Calu3 (cell line): ENCODE data around the gene C11orf68. TPM values are rescaled to one million over a fixed set of nuclear protein-coding genes. Genes with fewer than 3 reads are reported as not detected.

Experiments used
- BruUV-seq: library from RNA; stranded (reverse); fragments of 400-500 nt; replicated peaks from 2 replicates; lab custom pipeline; 2021; lab: Mats Ljungman, UMichigan
- CTCF ChIA-PET: fragments of 300-600 bp; sonication (Branson Sonifier 250); formaldehyde crosslinking; loops from one replicate; lab custom pipeline; 2022; ENCODE audit warnings: antibody characterized with exemption; lab: Charles Lee
- DNase-seq: peaks from one replicate; pipeline ENCODE4 v3.0.0; 2022
- H3K27ac Mint-ChIP-seq: one replicate; pipeline ENCODE4 v1.8.0; 2022; ENCODE audit warnings: mixed read lengths; ENCODE audit not compliant: unreplicated experiment
- H3K27me3 Mint-ChIP-seq: one replicate; pipeline ENCODE4 v1.8.0; 2022; ENCODE audit warnings: mixed read lengths; ENCODE audit not compliant: unreplicated experiment
- H3K36me3 Mint-ChIP-seq: one replicate; pipeline ENCODE4 v1.8.0; 2022; ENCODE audit warnings: mild to moderate bottlenecking, moderate library complexity, mixed read lengths; ENCODE audit not compliant: insufficient read depth, unreplicated experiment
- H3K4me1 Mint-ChIP-seq: one replicate; pipeline ENCODE4 v1.8.0; 2022; ENCODE audit warnings: mild to moderate bottlenecking, low read depth, mixed read lengths; ENCODE audit not compliant: unreplicated experiment
- H3K4me3 Mint-ChIP-seq: one replicate; pipeline ENCODE4 v1.8.0; 2022; ENCODE audit warnings: mild to moderate bottlenecking, low read depth, moderate library complexity, mixed read lengths; ENCODE audit not compliant: unreplicated experiment
- H3K9me3 Mint-ChIP-seq: one replicate; pipeline ENCODE4 v1.8.0; 2022; ENCODE audit warnings: low read depth, mixed read lengths; ENCODE audit not compliant: unreplicated experiment
- CTCF ChIP-seq: fragments of 200-600 bp; IDR thresholded peaks from one replicate; pipeline ENCODE4 v1.8.0; 2022; ENCODE audit warnings: antibody characterized with exemption; ENCODE audit not compliant: unreplicated experiment
- intact Hi-C: fragments of 100-400 bp; cut with micrococcal nuclease; formaldehyde crosslinking; loops from one replicate; pipeline ENCODE4 v1.10.0; 2022; ENCODE audit not compliant: unreplicated experiment
- total RNA-seq: library from RNA; stranded (reverse); gene quantifications from 2 replicates; pipeline ENCODE4 v1.2.3, GENCODE V29; 2022

C11orf68 gene
- total RNA-seq, 1 experiment from 2014 or later, result 25.9 TPM

- Mint-ChIP-seq H3K4me3 (no peak overlapping the region), H3K27me3 (no peaks in the 10 kb centered on the region), H3K27ac (no peak overlapping the region), H3K9me3 (no peaks in the 10 kb centered on the region), H3K36me3 (peaks cover 33% of the 10 kb centered on the region), H3K4me1 (peaks cover 17% of the 10 kb centered on the region)
- DNase-seq, result no peak
- TF ChIP-seq CTCF, result no peak
- intact Hi-C loops, result no loop called here
- CTCF ChIA-PET, result interaction anchor here (0.7 kb wide), 1 partner anchor 52 kb away, joined by 3 read pairs; no protein-coding TSS in a partner anchor
- no TSS peak for BruUV-seq
Observed at GRCh38 chr11:65958774-65959420, 40.0 kb upstream of the C11orf68 start.

- Mint-ChIP-seq H3K4me3 (no peak overlapping the region), H3K9me3 (no peaks in the 10 kb centered on the region), H3K4me1 (peaks cover 14% of the 10 kb centered on the region), H3K27ac (no peak overlapping the region), H3K27me3 (no peaks in the 10 kb centered on the region), H3K36me3 (peaks cover 30% of the 10 kb centered on the region)
- no peak for TF ChIP-seq CTCF
- intact Hi-C loops, result no loop called here
- BruUV-seq, result no TSS peak
- DNase-seq, result no peak
- CTCF ChIA-PET, result interaction anchor here (0.7 kb wide), 1 partner anchor 53 kb away, joined by 3 read pairs; no protein-coding TSS in a partner anchor
Observed at GRCh38 chr11:65958291-65958690, 39.4 kb upstream of the C11orf68 start.

- H3K36me3 Mint-ChIP-seq, result no peaks in the 10 kb centered on the region
- H3K4me3 Mint-ChIP-seq, result no peak overlapping the region
- H3K27me3 Mint-ChIP-seq, result no peaks in the 10 kb centered on the region
- no peak overlapping the region for H3K27ac Mint-ChIP-seq
- no peak for TF ChIP-seq CTCF
- H3K4me1 Mint-ChIP-seq, result no peaks in the 10 kb centered on the region
- CTCF ChIA-PET, result no interaction called here
- BruUV-seq, result no TSS peak
- H3K9me3 Mint-ChIP-seq, result no peaks in the 10 kb centered on the region
- intact Hi-C loops, result no loop called here
- DNase-seq, result no peak
Observed at GRCh38 chr11:65954771-65955170, 35.9 kb upstream of the C11orf68 start.

- Mint-ChIP-seq H3K36me3 (no peaks in the 10 kb centered on the region), H3K27me3 (peaks cover 8% of the 10 kb centered on the region), H3K27ac (no peak overlapping the region), H3K9me3 (no peaks in the 10 kb centered on the region), H3K4me3 (no peak overlapping the region), H3K4me1 (no peaks in the 10 kb centered on the region)
- no peak for DNase-seq
- no peak for TF ChIP-seq CTCF
- BruUV-seq, result no TSS peak
- CTCF ChIA-PET, result interaction anchor here (0.6 kb wide), 1 partner anchor 10 kb away, joined by 3 read pairs; no protein-coding TSS in a partner anchor
- intact Hi-C loops, result no loop called here
Observed at GRCh38 chr11:65953471-65953870, 34.6 kb upstream of the C11orf68 start.
